Right lobe of liver (tissue), 4 donors: ENCODE data around the gene PON1.

Experiments used
- CTCF ChIP-seq, 4 donors: fragments of 200-600 bp in 3 of 4; fragments of 450-650 bp in 1 of 4; IDR thresholded peaks; one replicate each; pipeline versions ENCODE4 v1.5.1 to v1.8.0; 2016 to 2022; ENCODE audit warnings: antibody characterized with exemption in 4 of 4, mild to moderate bottlenecking in 2 of 4
- POLR2A ChIP-seq: fragments of 450-650 bp; IDR thresholded peaks from one replicate; pipeline ENCODE4 v1.6.1; 2017; ENCODE audit warnings: antibody characterized with exemption, mild to moderate bottlenecking
- donor health status: DM: no; HTN: no; CAD: no.
- donor health status: DM: no; HTN: no; CAD: no.
- donor health status: DM: no; HTN: yes; CAD: no.

GRCh38 chr7:95317966-95318365, 6.4 kb downstream of the PON1 start:
- TF ChIP-seq POLR2A (no peak), CTCF (IDR thresholded peaks at IDR 0.05) (no peak)
